HG03457 (cell line): Measurements from ENCODE around the gene ADSL.
"Not testable (repeated sequence)": the region's sequence is repeated elsewhere in the genome, so short reads cannot be mapped to it uniquely, and the experiment has no call there.

ENCODE experiments used
- ATAC-seq: cut with Tn5 transposase; IDR thresholded peaks from one replicate; pipeline ENCODE4 v1.9.1; 2021; ENCODE audit warnings: moderate number of reproducible peaks; ENCODE audit not compliant: unreplicated experiment

Gene ADSL

DNA sequence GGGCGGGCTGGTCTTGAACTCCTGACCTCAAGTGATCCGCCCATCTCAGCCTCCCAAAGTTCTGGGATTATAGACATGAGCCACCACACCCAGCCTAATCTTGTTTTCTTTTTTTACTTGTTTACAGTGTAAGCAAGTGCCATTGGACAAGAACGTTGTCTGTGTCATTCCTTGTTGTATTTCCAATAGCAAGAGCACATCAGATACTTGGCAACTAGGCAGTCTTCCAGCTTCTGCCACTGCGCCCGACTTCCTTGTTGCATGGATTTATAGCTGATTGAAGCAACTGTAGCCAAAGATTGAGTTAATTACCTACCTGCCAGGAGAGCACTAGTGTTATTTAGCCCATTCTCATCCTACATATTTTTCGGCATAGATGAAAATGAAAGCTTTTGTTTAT, 21.0 kb downstream of the ADSL start:
- ATAC-seq, result no peak

DNA sequence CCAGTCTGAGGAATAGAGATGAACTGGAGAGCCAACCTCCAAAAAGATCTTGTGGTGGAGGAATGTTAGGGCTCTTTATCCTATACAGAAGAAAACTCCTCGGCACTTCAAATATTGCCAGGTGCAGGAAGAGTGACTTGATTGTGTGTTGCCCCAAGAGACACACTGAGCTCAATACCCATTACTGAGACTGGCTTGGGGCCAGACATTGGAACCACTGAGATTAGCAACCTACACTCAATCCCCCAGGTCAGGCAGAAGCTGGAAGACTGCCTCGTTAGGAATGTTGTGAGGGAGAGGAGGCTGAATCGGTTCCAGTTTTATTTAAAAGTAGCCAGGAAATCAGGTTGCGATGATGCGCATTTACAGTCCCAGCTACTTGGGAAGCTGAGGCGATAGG, 21.7 kb downstream of the ADSL start:
- ATAC-seq, result no peak

DNA sequence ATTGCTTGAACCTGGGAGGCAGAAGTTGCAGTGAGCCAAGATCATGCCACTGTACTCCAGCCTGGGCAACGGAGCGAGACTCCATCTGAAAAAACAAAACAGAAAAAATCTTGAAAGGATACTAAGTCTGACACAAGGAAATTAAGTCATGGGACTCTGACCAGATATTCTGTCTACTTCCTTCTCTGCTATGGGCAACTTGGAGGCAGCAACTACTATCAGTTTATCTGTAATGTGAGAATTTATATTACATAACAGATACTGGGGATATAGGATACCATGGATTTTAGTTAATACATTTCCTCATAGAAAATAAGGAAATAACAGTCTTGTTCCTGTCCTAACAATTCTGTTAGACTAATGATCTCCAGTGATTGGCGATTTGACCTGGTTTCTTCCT, 22.5 kb downstream of the ADSL start:
- no peak for ATAC-seq

DNA sequence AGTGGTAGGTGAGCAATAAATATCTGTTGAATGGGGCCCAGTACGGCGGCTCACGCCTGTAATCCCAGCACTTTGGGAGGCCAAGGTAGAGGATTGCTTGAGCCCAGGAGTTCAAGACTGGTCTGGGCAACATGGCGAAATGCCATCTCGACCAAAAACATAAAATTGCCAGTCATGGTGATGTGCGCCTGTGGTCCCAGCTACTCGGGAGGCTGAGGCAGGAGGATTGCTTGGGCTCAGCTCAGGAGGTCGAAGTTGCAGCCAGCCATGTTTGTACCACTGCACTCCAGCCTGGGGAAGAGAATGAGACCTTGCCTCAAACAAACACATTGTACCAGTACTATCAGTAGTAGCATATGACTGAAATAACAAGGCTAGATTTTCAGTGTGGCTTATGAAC, 28.3 kb downstream of the ADSL start:
- ATAC-seq, result no peak

DNA sequence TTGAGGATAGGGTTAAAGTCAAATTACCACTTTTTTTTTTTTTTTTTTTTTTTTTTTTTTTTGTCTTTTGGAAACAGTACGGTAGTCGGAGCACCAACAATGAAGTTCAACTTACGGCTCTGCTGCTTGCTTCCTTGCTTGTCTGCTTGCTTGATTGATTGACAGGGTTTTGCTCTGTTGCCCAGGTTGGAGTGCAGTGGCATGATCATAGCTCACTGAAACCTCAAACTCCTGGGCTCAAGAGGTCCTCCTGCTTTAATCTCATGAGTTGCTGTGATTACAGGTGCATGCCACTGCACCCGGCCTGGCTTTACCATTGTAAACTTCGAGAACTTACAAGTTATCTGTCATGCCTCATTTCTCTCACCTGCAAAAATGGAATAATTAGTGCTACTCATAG, 29.8 kb downstream of the ADSL start:
- no peak for ATAC-seq

DNA sequence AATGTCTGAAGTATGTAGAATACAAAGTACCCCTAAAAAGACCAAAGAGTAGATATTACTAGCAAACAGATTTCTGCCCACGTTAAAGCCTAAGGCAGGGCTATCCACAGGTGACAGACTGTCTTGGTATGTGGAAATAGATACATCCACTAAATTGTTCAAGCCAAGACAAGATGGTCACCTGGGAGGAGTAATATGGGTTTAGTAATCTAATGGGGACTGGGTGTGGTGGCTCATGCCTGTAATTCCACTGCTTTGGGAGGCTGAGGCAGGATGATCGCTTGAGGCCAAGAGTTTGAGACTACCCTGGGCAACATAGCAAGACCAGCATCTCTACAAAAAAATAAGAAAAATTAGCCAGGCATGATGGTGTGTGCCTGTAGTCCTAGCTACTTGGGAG, 31.6 kb downstream of the ADSL start:
- ATAC-seq, result no peak

GRCh38 chr22:40378448-40378847, 32.1 kb downstream of the ADSL start:
- not testable (repeated sequence) for ATAC-seq

GRCh38 chr22:40381461-40381860, 35.2 kb downstream of the ADSL start:
- no peak for ATAC-seq

DNA sequence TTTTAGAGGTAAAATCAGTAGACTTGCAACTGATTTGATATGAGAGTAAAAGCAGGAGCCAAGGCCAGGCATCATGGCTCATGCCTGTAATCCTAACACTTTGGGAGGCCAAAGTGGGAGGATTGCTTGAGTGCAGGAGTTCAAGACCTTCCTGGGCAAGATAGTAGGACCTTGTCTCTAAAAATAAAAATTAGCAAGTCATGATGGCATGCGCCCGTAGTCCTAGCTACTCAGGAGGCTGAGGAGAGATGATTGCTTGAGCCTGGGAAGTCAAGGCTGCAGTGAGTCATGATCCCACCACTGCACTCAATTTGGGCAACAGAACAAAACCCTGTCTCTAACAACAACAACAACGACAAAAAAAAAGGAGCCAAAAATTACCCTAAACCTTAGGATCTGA, 37.6 kb downstream of the ADSL start:
- ATAC-seq, result no peak

DNA sequence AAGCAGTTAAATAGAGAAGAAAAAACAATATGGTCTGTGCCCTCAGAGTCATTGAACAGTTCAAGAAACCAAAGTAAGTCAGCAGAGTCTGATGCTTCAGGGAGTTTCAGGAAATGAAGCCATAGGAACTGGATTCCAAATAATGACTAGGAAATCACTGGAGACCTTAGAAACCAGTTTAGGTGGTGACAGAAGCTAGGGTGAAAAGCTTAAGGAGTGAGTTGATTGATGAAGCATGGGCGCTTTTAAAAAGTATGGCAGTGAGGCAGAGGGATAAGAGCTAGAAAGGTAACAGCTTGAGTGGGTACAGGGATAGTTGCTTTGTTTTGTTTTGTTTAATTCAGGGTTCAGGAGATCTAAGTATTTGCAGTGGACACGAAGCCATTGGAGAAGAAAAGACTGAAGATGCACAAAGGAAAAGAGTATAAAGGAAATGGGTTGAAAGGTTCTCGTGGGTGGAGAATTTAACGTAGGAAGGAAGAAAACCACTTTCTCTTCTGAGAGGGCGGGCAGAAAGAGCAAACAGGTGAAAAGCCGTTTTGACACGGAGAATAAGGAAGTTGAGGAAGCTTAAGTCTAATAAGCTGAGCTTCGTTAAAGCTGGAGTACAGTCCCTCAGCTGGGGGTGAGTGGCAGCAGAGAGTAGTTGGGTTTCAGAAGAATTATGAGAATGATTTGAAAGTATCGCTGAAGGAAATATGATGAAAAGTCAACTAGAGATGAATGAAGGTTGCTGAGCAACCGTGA, 38.9 kb downstream of the ADSL start:
- no peak for ATAC-seq

GRCh38 chr22:40387746-40388145, 41.4 kb downstream of the ADSL start:
- ATAC-seq, result no peak

GRCh38 chr22:40388231-40388630, 41.9 kb downstream of the ADSL start:
- ATAC-seq, result no peak

- no peak for ATAC-seq
Observed at GRCh38 chr22:40391417-40391816, 45.1 kb downstream of the ADSL start.

- ATAC-seq, result no peak
Observed at GRCh38 chr22:40392618-40393017, 46.3 kb downstream of the ADSL start.

GRCh38 chr22:40394607-40395006, 48.3 kb downstream of the ADSL start:
- ATAC-seq, result no peak

- ATAC-seq, result no peak
Observed at GRCh38 chr22:40395607-40396006, 49.3 kb downstream of the ADSL start.

DNA sequence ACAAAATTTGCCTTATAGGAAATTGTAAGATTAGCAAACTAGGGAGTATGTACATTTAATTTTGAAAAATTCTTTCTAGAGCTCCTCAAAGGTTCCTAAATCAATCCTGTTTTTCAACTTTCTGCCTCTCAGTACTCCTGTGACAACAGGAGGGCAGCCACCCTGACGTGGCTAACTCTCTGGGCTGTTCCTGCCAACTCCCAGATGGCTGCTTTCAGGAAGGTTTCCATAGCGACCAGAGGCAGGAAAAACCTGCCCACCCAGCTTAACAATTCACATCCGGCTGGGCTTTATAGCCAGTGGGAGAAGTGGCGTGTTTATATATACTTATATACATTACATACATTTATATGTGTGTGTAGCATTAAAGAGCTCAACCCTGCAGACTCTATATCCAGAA, 50.6 kb downstream of the ADSL start:
- ATAC-seq, result no peak

GRCh38 chr22:40397396-40397795, 51.1 kb downstream of the ADSL start:
- no peak for ATAC-seq

GRCh38 chr22:40399621-40400020, 53.3 kb downstream of the ADSL start:
- no peak for ATAC-seq

- ATAC-seq, result no peak
Observed at GRCh38 chr22:40400159-40400558, 53.9 kb downstream of the ADSL start.

- no peak for ATAC-seq
Observed at GRCh38 chr22:40401532-40401931, 55.2 kb downstream of the ADSL start.

GRCh38 chr22:40401981-40402406, 55.7 kb downstream of the ADSL start:
- no peak for ATAC-seq

GRCh38 chr22:40403141-40403540, 56.8 kb downstream of the ADSL start:
- ATAC-seq, result no peak
